GM19240 (cell line): ENCODE results near the gene MACROD2.
"Not testable (repeated sequence)": the region's sequence is repeated elsewhere in the genome, so short reads cannot be mapped to it uniquely, and the experiment has no call there.

ENCODE experiments used
- DNase-seq: peaks from one replicate; pipeline ENCODE4 v3.0.0; 2011; ENCODE audit warnings: low spot score; ENCODE audit not compliant: insufficient read length

The MACROD2 gene

DNA sequence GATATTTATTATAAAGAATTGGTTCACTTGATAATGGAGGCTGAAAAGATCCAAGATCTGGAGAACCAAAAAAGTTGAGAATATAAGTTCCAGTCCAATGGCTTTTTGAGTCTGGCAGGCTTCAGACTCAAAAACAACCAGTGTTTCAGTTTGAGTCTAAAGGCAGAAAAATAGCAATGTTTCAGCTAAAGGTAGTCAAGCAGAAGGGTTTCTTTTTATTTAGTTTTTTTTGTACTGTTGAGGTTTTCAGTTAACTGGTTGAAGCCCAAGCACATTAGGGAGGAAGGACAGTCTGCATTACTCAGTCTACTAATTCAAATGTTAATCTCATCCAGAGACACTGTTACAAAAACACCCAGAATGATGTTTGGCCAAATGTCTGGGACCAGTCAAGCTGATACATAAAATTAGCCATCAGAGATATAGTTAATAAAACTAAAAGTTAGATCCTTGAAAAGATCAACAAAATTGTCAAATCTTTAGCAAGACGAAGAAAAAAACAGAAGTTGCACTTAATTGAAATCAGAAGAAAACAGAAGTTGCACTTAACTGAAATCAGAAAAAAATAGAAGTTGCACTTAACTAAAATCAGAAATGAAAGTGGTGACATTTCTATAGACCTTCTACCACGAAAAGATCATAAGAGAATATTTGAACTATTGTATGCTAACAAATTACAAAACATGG, 1322.4 kb downstream of the MACROD2 start:
- no peak for DNase-seq

DNA sequence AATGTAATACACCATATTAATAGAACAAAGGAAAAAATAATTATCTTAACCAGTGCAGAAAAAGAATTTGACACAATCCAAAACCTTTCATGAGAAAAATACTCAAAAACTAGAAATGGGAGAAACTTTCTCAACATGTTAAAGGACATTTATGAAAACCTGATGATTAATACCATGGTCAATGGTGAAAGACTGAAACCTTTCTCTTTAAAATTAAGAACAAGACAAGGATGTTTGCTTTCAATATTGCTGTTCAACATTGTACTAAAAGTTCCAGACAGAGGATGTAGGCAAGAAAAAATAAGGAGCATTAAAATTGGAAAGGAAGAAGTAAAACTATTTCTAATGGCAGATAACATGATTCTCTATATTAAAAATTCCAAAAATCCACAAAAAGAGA, 1323.4 kb downstream of the MACROD2 start:
- no peak for DNase-seq

DNA sequence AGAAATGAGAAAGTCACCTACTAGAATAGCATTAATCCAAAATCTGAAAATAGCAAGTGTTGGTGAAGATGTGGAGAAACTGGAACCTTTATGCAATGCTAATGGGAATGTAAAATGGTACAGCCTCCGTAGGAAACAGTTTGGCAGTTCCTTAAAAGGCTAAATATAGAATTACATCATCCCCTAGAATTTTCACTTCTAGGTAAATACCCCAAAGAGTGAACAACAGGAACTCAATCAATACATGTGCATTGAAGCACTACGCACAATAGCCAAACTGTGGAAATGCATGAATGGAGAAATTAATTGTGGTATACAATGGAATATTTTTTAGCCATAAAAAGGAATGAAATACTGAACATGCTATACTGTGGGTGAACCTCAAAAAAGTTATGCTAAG, 1324.1 kb downstream of the MACROD2 start:
- DNase-seq: no peak

DNA sequence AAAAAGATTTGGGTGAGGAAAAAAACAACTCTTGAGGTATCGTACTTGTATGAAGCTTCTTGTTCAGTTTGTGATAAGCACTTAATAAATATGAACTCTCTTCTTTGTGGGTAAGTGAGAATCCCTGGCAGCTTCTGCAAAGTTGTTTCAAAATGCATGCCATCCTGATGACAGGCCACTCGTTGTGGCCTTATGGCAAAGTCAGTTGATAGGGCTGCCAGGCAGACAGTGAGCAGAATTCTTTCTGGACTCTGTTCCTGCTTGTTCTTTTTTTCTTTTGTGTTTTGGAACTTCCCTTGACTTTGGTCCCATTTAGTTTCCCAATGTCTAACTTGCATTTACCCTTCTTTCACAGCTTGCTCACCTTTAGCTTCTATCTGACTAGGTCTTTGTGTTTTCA, 1325.6 kb downstream of the MACROD2 start:
- no peak for DNase-seq

DNA sequence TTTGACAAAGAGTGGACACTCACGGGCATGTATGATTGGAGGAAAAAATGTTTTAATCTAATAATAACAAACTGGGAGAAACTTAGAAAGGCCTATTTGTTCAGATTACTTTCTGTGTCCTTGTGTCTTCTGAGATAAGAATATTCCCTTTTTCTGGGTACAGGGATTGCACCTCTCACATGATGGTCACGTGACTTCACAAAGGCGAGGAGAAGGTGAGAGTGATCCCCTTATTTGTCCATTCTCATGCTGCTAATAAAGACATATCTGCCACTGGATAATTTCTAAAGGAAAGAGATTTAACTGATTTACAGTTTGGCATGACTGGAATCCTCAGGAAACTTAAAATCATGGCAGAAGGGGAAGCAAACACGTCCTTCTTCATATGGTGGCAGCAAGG, 1331.8 kb downstream of the MACROD2 start:
- DNase-seq: no peak

DNA sequence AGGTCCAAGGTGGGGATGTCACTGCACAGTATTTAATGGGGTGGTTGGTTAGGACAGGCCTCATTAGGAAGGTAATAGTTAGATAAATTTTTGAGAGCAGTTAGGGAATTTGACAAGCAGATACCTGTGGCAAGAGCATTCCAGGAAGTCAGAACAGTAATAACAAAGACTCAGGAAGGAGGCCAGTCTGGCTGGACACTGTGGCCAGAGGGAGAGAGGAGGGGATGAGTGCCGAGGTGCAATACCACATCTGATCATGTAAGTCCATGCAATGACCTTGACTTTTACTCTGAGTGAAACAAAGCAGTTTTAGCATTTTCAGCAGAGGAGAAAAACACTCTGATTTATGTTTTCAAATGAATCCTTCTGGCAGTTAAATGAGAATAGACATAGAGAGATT, 1332.8 kb downstream of the MACROD2 start:
- DNase-seq: no peak

DNA sequence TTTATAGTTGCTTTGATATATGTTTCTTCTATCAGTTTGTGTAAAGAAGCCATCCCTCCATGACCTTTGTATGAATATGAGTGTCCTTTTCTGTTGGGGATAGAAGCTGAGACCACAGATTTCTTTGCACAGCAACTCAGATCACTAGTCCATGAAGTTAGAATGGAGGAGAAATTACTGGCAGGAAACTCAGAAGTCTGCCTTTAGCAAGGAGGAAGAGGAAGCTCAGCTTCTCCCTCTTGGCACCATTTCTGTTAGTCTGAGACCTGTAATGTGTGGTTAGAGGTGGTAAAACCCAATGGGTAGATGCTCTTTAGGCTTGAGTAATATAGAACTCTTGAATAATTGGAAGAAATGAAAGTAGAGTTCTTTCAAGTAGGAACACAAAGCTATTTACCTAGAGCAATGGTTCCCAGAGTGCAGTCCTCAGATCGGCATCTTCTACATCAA, 1337.4 kb downstream of the MACROD2 start:
- DNase-seq: no peak

DNA sequence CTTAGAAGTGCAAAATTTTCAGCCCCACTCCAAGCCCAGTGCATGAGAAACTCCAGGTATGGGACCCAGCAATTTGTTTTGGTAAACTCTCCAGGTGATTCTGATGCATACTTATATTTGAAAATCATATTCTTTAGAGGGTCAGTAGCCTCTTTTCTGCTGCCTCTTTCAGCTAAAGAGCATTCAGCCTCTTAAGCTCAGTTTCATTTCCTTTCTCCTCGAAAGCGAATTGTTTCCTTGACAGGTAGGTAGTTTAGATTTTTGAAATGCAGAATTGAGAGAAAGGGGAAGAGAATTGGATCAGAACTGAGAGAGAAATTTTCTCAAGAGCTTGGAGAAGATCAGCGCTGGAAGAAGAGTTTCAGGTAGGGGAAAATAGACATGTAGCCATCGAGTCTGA, 1337.9 kb downstream of the MACROD2 start:
- DNase-seq: no peak

DNA sequence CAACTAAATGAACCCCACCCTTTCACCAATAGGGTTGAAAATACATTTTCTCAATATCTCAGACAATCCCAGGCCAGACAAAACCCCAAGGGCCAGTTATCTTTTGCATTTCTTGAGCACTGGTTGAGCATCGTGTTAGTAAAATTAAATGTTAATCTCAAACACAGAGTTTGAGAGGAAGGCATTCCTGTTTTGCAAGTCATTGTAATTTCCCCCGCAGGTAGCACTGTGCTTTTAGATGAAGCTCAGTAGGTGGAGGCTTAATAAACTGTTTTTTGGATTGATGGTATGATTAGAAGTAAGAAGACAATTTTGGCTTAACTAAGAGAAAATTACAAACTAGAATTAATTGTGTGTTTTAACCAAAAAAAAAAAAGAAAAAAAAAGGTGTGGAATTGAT, 1340.7 kb downstream of the MACROD2 start:
- no peak for DNase-seq

DNA sequence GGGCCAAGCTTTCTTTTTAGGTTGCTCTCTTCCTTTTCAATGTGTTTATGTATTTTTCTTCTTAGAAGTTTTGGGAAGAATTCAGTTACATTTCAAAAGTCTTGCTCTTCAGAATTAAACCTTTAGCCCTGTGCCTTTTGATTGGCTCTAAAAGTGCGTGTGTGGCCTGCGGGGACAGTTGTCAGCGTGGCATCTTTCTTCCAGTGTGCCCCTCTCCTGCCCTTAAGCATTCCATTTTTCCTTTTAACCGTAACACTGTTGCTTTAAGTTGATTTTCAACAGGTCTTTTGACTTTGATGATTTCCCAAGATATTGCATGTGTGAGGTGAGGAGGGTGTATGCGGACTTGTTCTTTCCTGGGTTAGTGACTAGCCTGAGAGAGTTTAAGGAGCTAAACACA, 1341.2 kb downstream of the MACROD2 start:
- DNase-seq: no peak

DNA sequence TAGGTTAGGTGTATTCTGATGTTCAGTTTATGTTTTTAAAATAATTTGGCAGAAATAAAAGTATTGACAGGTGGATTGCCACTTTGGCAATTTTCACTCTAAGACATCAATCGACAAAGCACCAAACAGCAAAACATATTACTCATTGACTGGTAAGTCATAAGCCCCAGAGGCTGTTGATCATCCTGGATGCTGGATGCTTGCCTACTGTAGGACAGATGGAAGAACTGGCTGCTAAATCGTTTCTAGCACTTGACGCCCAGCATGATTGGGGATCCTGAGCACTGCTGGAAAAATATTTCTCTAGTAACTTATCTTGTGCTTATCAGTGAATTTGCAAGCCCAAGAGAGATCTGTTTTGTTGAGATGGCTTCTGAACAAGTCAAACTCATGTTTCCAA, 1343.9 kb downstream of the MACROD2 start:
- no peak for DNase-seq

DNA sequence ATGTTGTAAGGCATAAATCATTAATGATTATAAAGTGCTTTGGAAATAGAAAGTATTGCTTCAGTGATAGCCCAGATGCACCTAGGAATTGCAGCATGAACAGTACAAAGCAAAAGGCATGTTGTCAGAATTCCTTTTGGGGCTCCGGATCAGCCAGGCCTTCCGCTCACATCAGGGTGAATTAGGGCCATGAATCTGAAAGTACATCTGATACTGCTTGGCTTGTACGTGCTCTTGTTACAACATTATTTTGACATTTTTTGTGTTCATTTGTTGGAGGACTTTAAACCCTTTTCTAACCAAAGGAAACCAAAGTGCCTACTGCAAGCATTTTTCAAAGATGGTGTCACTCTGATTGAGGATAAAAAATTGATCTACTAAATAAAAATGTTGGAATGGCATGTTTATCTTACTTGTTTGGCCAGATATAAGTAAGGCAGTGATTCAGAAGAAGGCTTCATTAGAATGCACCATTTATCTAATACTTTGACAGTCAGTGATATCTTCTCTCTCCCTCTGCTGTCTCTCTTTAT, 1347.7 kb downstream of the MACROD2 start:
- DNase-seq: no peak

DNA sequence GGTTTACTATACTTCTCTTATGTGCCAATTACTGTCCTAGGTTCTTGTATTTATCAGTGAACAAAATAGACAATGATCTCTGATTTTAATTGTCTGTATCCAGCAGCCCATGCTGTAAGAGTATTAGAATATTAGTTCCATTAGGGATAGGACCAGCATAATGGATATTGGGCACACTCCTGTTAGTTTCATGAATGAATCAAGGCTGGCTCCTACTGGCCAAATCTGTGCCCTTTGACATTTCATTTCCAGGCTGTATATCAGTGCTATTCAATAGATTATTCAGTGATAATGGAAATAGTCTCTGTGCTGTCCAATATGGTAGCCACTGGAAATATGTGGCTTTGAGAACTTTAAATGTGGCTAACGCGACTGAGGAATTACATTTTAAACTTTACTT, 1350.0 kb downstream of the MACROD2 start:
- DNase-seq: no peak

DNA sequence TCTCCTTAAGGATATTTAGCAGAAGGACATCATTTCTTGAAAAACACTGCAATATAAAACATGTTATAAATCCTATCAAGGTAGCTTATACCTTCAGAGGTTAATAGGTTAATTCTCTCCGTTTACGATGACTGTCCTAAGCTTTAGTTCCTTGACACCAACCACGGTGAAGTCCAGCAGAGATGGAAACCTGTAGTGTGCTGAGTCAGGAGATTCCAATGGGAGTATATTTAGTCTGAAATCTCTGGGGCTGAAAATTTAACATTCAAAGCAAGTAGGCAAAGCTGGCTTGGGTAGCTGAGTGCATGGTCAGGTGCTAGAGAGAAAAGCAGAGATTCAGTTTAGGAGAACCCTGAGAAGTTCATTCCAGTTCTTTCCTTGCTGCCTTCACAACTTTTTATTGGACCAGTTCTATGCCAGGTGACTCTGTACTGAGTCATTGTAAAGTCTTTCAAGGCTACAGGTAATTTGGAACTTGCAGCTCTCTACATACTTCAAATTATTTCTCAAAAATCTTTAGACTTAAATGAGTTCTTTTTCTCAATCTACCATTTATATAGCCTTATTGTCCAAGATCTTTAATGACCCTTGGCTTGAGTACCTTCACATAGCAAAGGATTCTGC, 1351.5 kb downstream of the MACROD2 start:
- no peak for DNase-seq

DNA sequence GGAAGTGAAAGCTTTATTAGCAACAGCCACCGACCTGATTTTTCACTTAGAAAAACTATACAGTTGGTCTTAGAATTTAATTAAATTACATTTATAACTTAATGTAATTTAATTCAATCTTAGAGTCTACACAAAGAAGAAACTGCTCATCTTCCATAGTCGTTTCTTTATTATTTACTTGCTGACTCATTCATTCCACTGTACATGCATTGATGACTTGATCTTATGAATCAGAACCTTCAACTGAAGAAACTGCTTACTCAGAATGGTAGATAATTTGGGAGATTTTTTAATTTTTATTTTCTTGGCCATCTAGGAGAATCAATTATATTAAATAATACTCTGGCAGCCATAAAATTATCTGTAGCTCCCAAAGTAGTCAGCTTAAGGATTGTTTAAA, 1363.7 kb downstream of the MACROD2 start:
- no peak for DNase-seq

DNA sequence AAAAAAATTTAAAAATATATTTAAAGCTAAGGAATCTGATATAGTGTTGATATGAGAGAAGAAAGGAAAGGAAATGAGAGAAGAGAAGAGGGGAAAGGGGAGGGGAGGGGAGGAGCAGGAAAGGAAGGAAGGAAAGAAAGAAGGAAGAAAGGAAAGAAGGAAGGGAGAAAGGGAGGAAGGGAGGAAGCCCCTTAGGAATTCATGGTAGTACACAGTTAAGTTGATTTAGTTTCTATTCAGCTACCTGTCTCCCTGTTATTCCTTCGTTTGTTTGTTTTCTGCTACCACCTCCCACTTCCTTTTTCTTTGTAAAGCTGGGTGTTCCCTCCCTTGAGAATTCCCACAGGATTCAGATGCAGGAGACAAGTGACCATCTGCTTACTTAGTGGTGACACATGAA, 1367.5 kb downstream of the MACROD2 start:
- no peak for DNase-seq

DNA sequence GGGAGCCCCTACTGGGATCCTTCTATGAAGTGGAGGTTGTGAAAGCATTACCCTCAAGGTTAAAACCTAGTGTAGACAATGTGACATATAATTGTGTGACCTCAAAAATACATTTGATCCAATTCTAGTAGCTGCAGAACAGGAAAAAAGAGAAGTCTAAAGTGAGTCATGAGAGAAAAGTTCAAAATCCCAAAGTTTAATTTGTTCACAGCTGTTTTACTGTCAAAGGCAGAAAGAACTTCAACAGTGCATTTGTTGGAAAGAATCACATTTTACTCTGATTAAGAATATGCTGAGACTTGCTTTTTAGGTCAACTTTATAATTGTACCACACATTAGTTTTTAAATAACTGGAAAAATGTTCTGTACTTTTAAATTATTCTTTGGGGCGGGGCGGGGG, 1369.5 kb downstream of the MACROD2 start:
- DNase-seq: no peak

DNA sequence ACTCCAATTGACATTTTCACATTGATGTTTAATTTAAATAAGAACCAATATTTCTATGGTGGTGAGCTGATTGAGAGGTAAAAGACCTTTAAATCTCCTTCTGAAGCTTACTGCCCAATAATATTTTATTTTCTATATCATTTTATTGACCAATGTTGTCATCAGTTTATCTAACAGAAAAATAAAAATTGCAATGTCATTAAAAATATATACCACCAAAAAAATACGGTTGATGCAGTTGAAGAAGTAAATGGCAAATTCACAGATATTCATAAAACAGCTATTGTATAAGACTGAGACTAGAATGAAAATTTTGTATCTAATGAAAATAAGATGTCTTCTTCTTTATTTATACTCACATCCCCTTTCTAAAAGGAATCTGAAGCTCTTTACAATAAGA, 1375.1 kb downstream of the MACROD2 start:
- no peak for DNase-seq

DNA sequence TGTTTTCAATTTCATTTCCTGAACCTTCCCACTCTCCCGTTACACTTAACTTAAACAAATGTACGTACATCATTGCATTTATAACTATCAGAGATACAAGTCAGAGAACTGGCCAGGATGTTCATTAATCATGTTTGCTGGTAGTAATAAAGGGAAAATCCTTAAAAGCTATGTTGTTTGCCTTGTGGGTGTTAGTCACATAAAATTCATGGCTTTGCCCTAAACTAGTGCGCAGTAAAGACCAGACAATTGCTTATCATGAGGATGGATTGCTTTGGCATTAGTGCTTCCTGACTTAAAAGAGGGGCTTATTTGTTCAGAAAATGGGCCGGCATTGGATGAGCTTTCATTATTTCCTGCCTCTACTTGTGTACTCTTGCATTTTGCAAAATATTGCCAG, 1379.4 kb downstream of the MACROD2 start:
- DNase-seq: no peak

DNA sequence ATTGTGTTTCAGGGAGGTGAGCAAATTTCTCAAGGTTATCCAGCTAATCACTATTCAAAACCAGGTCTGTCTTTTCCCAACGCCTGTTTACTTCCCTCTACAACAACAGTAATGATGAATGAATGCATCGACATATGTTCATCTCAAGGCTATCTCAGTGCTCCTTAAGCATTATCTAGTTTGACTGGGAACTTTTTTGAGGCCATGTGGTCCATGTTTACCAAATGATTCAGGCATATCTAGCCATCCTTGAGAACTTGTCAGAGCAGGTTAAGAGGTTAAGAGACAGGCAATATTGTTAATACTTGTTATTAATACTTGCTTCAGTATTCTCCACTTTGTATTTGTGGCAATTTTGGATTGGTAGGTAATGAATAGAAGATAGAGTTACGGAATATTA, 1380.5 kb downstream of the MACROD2 start:
- DNase-seq: no peak

DNA sequence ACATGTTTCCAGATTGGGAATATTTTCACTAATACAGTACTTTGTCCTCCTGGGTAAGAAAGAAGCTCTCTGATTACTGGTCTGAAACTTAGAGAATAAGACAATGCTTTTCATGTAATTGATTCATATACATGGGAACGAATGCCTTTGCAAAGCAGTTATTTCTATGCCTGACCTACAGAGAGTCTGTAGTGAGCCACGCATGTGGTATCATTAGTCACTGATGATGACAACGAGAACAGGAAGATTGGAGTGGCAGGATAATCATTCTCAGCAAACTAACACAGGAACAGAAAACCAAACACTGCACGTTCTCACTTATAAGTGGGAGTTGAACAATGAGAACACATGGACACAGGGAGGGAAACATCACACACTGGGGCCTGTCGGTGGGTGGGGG, 1382.3 kb downstream of the MACROD2 start:
- DNase-seq: not testable (repeated sequence)

DNA sequence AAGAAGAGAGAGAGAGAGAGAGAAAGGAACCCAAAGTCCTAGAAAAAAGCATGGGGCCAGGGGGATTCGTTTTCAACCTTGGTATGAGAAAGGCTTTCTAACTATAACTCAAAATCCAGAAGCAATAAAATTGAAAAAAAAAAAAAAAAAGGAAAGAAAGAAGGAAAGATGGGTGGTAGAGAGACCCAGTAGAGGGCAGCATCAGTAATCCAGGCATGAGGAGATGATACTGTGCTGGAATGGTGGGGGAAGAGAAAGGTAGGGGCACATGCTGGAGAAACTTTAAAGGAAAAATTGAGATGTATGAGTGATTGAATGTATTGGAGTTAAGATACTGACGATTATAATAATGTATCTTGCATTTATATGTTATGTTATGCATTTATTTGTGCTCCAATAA, 1382.8 kb downstream of the MACROD2 start:
- DNase-seq: no peak

DNA sequence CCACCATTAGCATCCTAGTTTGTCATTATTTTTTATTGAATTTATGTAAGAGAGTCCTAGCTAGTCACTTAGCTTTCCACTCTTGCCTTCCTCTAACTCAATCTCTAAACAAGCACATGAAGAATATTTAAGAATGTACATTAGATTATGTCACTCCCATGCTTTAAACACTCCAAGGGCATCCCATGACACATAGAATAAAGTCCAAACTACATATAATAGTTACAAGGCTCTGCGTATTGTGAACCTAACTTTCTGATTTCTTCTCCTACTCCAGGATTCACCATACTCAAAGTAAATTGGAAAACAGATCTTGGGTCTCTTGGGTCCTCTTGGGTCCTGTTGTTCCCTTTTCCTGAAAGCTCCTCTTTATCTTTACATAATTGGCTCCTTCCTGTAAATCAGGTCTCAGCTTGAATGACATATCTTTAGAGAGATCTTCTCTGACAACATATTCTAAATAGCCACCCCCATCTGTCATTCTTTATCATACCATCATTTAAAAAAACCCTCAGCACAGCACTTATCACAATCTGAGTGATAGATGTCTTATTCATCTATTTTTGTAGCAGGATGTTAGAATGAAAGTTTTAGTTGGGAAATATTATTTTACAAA, 1384.5 kb downstream of the MACROD2 start:
- DNase-seq: no peak
